ENCODE results near the gene ETV3. TPM values are rescaled to one million over a fixed set of nuclear protein-coding genes. Genes with fewer than 3 reads are reported as not detected.

The ETV3 gene
- total RNA-seq, 1 donor from 2014 or later = 50.6 TPM

- intact Hi-C loops (cut with micrococcal nuclease) = no loop called here
Observed at GRCh38 chr1:157096881-157097280, 41.3 kb downstream of the ETV3 start.

GRCh38 chr1:157095551-157095950 is 42.6 kb downstream of the ETV3 start:
- intact Hi-C loops (cut with micrococcal nuclease) = no loop called here

GRCh38 chr1:157095091-157095490 is 43.1 kb downstream of the ETV3 start:
- intact Hi-C loops (cut with micrococcal nuclease) = no loop called here

- intact Hi-C loops (cut with micrococcal nuclease) = loop anchor here (5.0 kb wide), 1 partner anchor 44 kb away; the partner anchor contains the start of gene ETV3
Observed at GRCh38 chr1:157092831-157093230, 45.4 kb downstream of the ETV3 start.

GRCh38 chr1:157091668-157092273 is 46.4 kb downstream of the ETV3 start:
- intact Hi-C loops (cut with micrococcal nuclease) = loop anchor here (5.0 kb wide), 1 partner anchor 46 kb away; the partner anchor contains the start of gene ETV3

GRCh38 chr1:157091186-157091585 is 47.0 kb downstream of the ETV3 start:
- intact Hi-C loops (cut with micrococcal nuclease) = loop anchor here (5.0 kb wide), 1 partner anchor 46 kb away; the partner anchor contains the start of gene ETV3

GRCh38 chr1:157090771-157091170 is 47.4 kb downstream of the ETV3 start:
- intact Hi-C loops (cut with micrococcal nuclease) = loop anchor here (1.0 to 5.0 kb wide), 2 partner anchors 47 to 66 kb away; partner anchors contain the start of gene ETV3

GRCh38 chr1:157090196-157090647 is 48.0 kb downstream of the ETV3 start:
- intact Hi-C loops (cut with micrococcal nuclease) = loop anchor here (1.0 to 5.0 kb wide), 2 partner anchors 47 to 66 kb away; partner anchors contain the start of gene ETV3

- intact Hi-C loops (cut with micrococcal nuclease) = loop anchor here (1.0 to 5.0 kb wide), 2 partner anchors 48 to 67 kb away; partner anchors contain the start of gene ETV3
Observed at GRCh38 chr1:157089789-157090188, 48.4 kb downstream of the ETV3 start.

- intact Hi-C loops (cut with micrococcal nuclease) = no loop called here
Observed at GRCh38 chr1:157088607-157089006, 49.6 kb downstream of the ETV3 start.

GRCh38 chr1:157087030-157087429 is 51.2 kb downstream of the ETV3 start:
- intact Hi-C loops (cut with micrococcal nuclease) = no loop called here

GRCh38 chr1:157086299-157086698 is 51.9 kb downstream of the ETV3 start:
- intact Hi-C loops (cut with micrococcal nuclease) = no loop called here

GRCh38 chr1:157085421-157085820 is 52.8 kb downstream of the ETV3 start:
- intact Hi-C loops (cut with micrococcal nuclease) = no loop called here

- intact Hi-C loops (cut with micrococcal nuclease) = no loop called here
Observed at GRCh38 chr1:157084720-157085119, 53.5 kb downstream of the ETV3 start.

- intact Hi-C loops (cut with micrococcal nuclease) = no loop called here
Observed at GRCh38 chr1:157081707-157082106, 56.5 kb downstream of the ETV3 start.

GRCh38 chr1:157080714-157081113 is 57.5 kb downstream of the ETV3 start:
- intact Hi-C loops (cut with micrococcal nuclease) = no loop called here

GRCh38 chr1:157077394-157077793 is 60.8 kb downstream of the ETV3 start:
- intact Hi-C loops (cut with micrococcal nuclease) = loop anchor here (10.0 kb wide), 1 partner anchor 183 kb away; the partner anchor contains the start of gene PEAR1

GRCh38 chr1:157073944-157074685 is 64.1 kb downstream of the ETV3 start:
- intact Hi-C loops (cut with micrococcal nuclease) = loop anchor here (10.0 kb wide), 1 partner anchor 179 kb away; the partner anchor contains the start of gene PEAR1
